ENCODE measurements around the gene PPIE.

The PPIE gene

DNA sequence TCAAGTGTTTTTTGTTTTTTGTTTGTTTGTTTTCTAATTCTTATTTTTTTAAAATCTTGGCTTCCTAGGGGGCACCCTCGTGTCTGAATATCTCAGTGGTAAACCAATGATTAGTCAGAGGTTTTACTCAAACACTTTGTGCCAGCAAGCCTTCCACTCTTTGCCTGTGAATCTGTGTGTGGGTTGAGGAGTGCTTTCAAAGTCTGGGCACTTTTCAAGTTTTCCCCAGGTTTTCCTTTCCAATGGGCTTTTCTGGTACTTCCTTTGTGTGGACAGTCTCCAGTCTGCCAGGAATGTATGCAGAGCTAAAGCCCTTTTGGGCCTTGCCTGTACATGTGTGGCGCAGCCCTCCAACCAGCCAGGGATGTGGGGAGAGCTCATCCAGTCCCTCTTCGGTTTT, 9.7 kb upstream of the PPIE start:
- Histone ChIP-seq H3K9ac (ENCODE audit: low read depth, low read length) (no peak overlapping the region), H3K36me3 (ENCODE audit: insufficient read depth, low read length) (no peaks in the 10 kb centered on the region), H3K9me3 (ENCODE audit: insufficient read depth, low read length, severe bottlenecking) (no peaks in the 10 kb centered on the region), H4K20me1 (ENCODE audit: insufficient read depth, low read length) (no peaks in the 10 kb centered on the region), H3K27me3 (ENCODE audit: insufficient read depth, low read length, poor library complexity) (peaks cover 50% of the 10 kb centered on the region), H3K4me2 (ENCODE audit: insufficient read depth, low read length) (no peak overlapping the region), H2AFZ (ENCODE audit: low read depth, low read length) (no peak overlapping the region), H3K27ac (ENCODE audit: low read length) (no peak overlapping the region), H3K4me3 (ENCODE audit: low read depth in 1 of 2, low read length in 2 of 2) (no peak overlapping the region), H3K4me1 (ENCODE audit: insufficient read depth, low read length) (no peaks in the 10 kb centered on the region), H3K79me2 (ENCODE audit: insufficient read depth, low read length) (no peaks in the 10 kb centered on the region)
- TF ChIP-seq, protein P1, sequence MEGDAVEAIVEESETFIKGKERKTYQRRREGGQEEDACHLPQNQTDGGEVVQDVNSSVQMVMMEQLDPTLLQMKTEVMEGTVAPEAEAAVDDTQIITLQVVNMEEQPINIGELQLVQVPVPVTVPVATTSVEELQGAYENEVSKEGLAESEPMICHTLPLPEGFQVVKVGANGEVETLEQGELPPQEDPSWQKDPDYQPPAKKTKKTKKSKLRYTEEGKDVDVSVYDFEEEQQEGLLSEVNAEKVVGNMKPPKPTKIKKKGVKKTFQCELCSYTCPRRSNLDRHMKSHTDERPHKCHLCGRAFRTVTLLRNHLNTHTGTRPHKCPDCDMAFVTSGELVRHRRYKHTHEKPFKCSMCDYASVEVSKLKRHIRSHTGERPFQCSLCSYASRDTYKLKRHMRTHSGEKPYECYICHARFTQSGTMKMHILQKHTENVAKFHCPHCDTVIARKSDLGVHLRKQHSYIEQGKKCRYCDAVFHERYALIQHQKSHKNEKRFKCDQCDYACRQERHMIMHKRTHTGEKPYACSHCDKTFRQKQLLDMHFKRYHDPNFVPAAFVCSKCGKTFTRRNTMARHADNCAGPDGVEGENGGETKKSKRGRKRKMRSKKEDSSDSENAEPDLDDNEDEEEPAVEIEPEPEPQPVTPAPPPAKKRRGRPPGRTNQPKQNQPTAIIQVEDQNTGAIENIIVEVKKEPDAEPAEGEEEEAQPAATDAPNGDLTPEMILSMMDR (IDR thresholded peaks at IDR 0.05; ENCODE audit: borderline replicate concordance, extremely low read depth, low read length, poor library complexity, severe bottlenecking) = no peak
- TF ChIP-seq EZH2 (IDR thresholded peaks at IDR 0.05; ENCODE audit: borderline replicate concordance, low read depth, low read length, severe bottlenecking) = no peak
- ATAC-seq (ENCODE audit: insufficient read depth, low read depth) = no peak
- DNase-seq = no peak

DNA sequence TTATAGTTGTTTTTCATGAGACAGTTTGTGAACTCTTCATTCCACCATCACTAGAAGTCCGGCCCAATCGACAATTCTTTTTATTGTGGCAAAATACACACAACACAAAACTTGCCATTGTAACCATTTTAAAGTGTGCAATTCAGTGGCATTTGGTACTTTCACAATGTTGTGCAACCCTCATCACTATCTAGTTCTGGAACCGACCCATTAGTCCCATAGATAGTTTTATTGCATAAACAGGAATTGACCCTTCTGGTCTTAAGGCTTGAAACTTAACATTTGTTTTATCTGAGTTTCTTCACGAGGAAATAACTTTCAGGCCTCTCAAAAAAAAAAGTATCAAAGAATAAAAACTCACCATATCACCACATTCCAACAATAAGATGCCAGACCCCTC, 8.8 kb upstream of the PPIE start:
- Histone ChIP-seq H3K9ac (ENCODE audit: low read depth, low read length) (no peak overlapping the region), H3K36me3 (ENCODE audit: insufficient read depth, low read length) (no peaks in the 10 kb centered on the region), H4K20me1 (ENCODE audit: insufficient read depth, low read length) (no peaks in the 10 kb centered on the region), H3K27ac (ENCODE audit: low read length) (no peak overlapping the region), H2AFZ (ENCODE audit: low read depth, low read length) (no peak overlapping the region), H3K27me3 (ENCODE audit: insufficient read depth, low read length, poor library complexity) (peaks cover 47% of the 10 kb centered on the region), H3K9me3 (ENCODE audit: insufficient read depth, low read length, severe bottlenecking) (no peaks in the 10 kb centered on the region), H3K4me3 (ENCODE audit: low read depth in 1 of 2, low read length in 2 of 2) (no peak overlapping the region), H3K79me2 (ENCODE audit: insufficient read depth, low read length) (no peaks in the 10 kb centered on the region), H3K4me2 (ENCODE audit: insufficient read depth, low read length) (no peak overlapping the region), H3K4me1 (ENCODE audit: insufficient read depth, low read length) (no peaks in the 10 kb centered on the region)
- TF ChIP-seq, protein P1 (IDR thresholded peaks at IDR 0.05; ENCODE audit: borderline replicate concordance, extremely low read depth, low read length, poor library complexity, severe bottlenecking) = no peak
- TF ChIP-seq EZH2 (IDR thresholded peaks at IDR 0.05; ENCODE audit: borderline replicate concordance, low read depth, low read length, severe bottlenecking) = no peak
- no peak for DNase-seq
- no peak for ATAC-seq (ENCODE audit: insufficient read depth, low read depth)

DNA sequence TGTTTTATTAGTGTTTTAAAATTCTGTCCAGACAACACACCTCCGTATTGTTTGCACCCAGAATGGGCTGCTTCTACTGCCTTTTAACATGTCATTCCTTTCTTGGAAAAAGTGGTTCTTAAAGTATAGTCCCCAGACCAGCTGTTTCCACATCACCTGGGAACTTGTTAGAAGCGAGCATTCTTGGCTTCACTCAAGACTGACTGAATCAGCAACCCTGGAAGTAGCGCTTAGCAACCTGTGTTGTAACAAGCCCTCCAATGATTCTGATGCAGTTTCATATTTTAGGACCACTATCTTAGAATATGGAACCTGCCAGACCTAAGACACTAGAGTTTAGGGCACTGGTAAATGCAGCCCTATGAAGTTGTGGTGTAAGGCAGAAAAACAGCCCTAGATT, 6.0 kb upstream of the PPIE start:
- peaks cover 35% of the 10 kb centered on the region for H3K27me3 ChIP-seq (ENCODE audit: insufficient read depth, low read length, poor library complexity)
- no peak overlapping the region for H3K4me2 ChIP-seq (ENCODE audit: insufficient read depth, low read length)
- H3K36me3 ChIP-seq (ENCODE audit: insufficient read depth, low read length) = no peaks in the 10 kb centered on the region
- no peaks in the 10 kb centered on the region for H4K20me1 ChIP-seq (ENCODE audit: insufficient read depth, low read length)
- H2AFZ ChIP-seq (ENCODE audit: low read depth, low read length) = no peak overlapping the region
- no peaks in the 10 kb centered on the region for H3K79me2 ChIP-seq (ENCODE audit: insufficient read depth, low read length)
- no peak overlapping the region for H3K4me3 ChIP-seq (ENCODE audit: low read depth in 1 of 2, low read length in 2 of 2)
- no peaks in the 10 kb centered on the region for H3K4me1 ChIP-seq (ENCODE audit: insufficient read depth, low read length)
- ATAC-seq (ENCODE audit: insufficient read depth, low read depth) = no peak
- H3K9ac ChIP-seq (ENCODE audit: low read depth, low read length) = no peak overlapping the region
- DNase-seq = no peak
- no peak overlapping the region for H3K27ac ChIP-seq (ENCODE audit: low read length)
- TF ChIP-seq, protein P1 (IDR thresholded peaks at IDR 0.05; ENCODE audit: borderline replicate concordance, extremely low read depth, low read length, poor library complexity, severe bottlenecking) = no peak
- TF ChIP-seq EZH2 (IDR thresholded peaks at IDR 0.05; ENCODE audit: borderline replicate concordance, low read depth, low read length, severe bottlenecking) = no peak
- H3K9me3 ChIP-seq (ENCODE audit: insufficient read depth, low read length, severe bottlenecking) = no peaks in the 10 kb centered on the region

DNA sequence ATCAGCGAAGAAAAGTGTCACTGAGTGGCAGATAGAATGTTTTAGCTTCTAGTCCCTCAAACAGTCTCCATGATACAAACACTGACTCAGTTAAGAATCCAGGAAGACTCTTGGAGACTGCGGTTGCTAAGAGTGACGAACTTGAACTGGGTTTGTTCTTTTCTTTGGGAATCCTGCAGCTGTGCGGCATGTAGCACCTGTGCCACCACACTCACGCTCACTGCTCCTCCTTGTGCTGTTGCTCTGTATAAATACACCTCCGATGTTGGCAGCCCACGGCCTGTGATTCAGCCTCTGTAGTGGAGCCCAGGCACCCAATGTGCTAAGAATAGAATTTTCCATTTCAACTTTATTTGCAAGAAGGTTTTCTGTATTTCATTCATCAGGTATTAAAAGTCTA, 5.5 kb upstream of the PPIE start:
- peaks cover 31% of the 10 kb centered on the region for H3K27me3 ChIP-seq (ENCODE audit: insufficient read depth, low read length, poor library complexity)
- TF ChIP-seq, protein P1 (IDR thresholded peaks at IDR 0.05; ENCODE audit: borderline replicate concordance, extremely low read depth, low read length, poor library complexity, severe bottlenecking) = no peak
- no peak for TF ChIP-seq EZH2 (IDR thresholded peaks at IDR 0.05; ENCODE audit: borderline replicate concordance, low read depth, low read length, severe bottlenecking)
- H2AFZ ChIP-seq (ENCODE audit: low read depth, low read length) = no peak overlapping the region
- no peak for ATAC-seq (ENCODE audit: insufficient read depth, low read depth)
- no peak overlapping the region for H3K4me3 ChIP-seq (ENCODE audit: low read depth in 1 of 2, low read length in 2 of 2)
- no peak overlapping the region for H3K9ac ChIP-seq (ENCODE audit: low read depth, low read length)
- no peak overlapping the region for H3K27ac ChIP-seq (ENCODE audit: low read length)
- H4K20me1 ChIP-seq (ENCODE audit: insufficient read depth, low read length) = no peaks in the 10 kb centered on the region
- no peak for DNase-seq
- H3K36me3 ChIP-seq (ENCODE audit: insufficient read depth, low read length) = no peaks in the 10 kb centered on the region
- peaks cover 2% of the 10 kb centered on the region; the same call in 1 of the 2 replicates for H3K4me1 ChIP-seq (ENCODE audit: insufficient read depth, low read length)
- no peaks in the 10 kb centered on the region for H3K9me3 ChIP-seq (ENCODE audit: insufficient read depth, low read length, severe bottlenecking)
- H3K79me2 ChIP-seq (ENCODE audit: insufficient read depth, low read length) = no peaks in the 10 kb centered on the region
- H3K4me2 ChIP-seq (ENCODE audit: insufficient read depth, low read length) = no peak overlapping the region
